HEK293T (cell line): ENCODE measurements around the gene AMT.

Experiments
- ARNT ChIP-seq: fragments of 450-650 bp; IDR thresholded peaks from 2 replicates; pipeline ENCODE4 v1.6.1; 2017; ENCODE audit warnings: mild to moderate bottlenecking
- BHLHE40 ChIP-seq: fragments of 450-650 bp; IDR thresholded peaks from 2 replicates; pipeline ENCODE4 v1.6.1; 2016; ENCODE audit warnings: mild to moderate bottlenecking, moderate library complexity, borderline replicate concordance
- CTBP1 ChIP-seq: fragments of 450-650 bp; IDR thresholded peaks from 2 replicates; pipeline ENCODE4 v1.6.1; 2016; ENCODE audit warnings: borderline replicate concordance
- ELF4 ChIP-seq: fragments of 450-650 bp; IDR thresholded peaks from 2 replicates; pipeline ENCODE4 v1.6.1; 2017; ENCODE audit warnings: antibody characterized with exemption
- FOXA1 ChIP-seq: fragments of 450-650 bp; IDR thresholded peaks from 2 replicates; pipeline ENCODE4 v1.6.1; 2016; ENCODE audit warnings: mild to moderate bottlenecking
- FOXK2 ChIP-seq: fragments of 450-650 bp; IDR thresholded peaks from 2 replicates; pipeline ENCODE4 v1.6.1; 2016; ENCODE audit warnings: mild to moderate bottlenecking
- FOXM1 ChIP-seq: fragments of 450-650 bp; IDR thresholded peaks from 2 replicates; pipeline ENCODE4 v1.6.1; 2017; ENCODE audit warnings: mild to moderate bottlenecking, borderline replicate concordance
- NFRKB ChIP-seq: fragments of 450-650 bp; IDR thresholded peaks from 2 replicates; pipeline ENCODE4 v1.6.1; 2016; ENCODE audit warnings: mild to moderate bottlenecking, moderate library complexity
- SP1 ChIP-seq: fragments of 450-650 bp; IDR thresholded peaks from 2 replicates; pipeline ENCODE4 v1.6.1; 2017
- SUZ12 ChIP-seq: fragments of 450-650 bp; IDR thresholded peaks from 2 replicates; pipeline ENCODE4 v1.6.1; 2016; ENCODE audit warnings: mild to moderate bottlenecking
- TF ChIP-seq, protein P1 (sequence below): fragments of 450-650 bp; IDR thresholded peaks from 2 replicates; pipeline ENCODE4 v1.6.1; 2016

- TF ChIP-seq CTBP1 (no peak), FOXK2 (no peak), SUZ12 (no peak), FOXA1 (no peak), SP1 (no peak), ELF4 (no peak), NFRKB (no peak), FOXM1 (no peak), BHLHE40 (no peak), ARNT (no peak)
- TF ChIP-seq, protein P1, sequence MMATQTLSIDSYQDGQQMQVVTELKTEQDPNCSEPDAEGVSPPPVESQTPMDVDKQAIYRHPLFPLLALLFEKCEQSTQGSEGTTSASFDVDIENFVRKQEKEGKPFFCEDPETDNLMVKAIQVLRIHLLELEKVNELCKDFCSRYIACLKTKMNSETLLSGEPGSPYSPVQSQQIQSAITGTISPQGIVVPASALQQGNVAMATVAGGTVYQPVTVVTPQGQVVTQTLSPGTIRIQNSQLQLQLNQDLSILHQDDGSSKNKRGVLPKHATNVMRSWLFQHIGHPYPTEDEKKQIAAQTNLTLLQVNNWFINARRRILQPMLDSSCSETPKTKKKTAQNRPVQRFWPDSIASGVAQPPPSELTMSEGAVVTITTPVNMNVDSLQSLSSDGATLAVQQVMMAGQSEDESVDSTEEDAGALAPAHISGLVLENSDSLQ, result no peak
Measured at GRCh38 chr3:49370585-49371290, 51.5 kb downstream of the AMT start.
